Caco-2 (cell line): ENCODE results near the gene CNTNAP3B. TPM values are rescaled to one million over a fixed set of nuclear protein-coding genes. Genes with fewer than 3 reads are reported as not detected.
"Not testable (repeated sequence)": the region's sequence is repeated elsewhere in the genome, so short reads cannot be mapped to it uniquely, and the experiment has no call there.

Experiments
- BruUV-seq: library from RNA; stranded (reverse); fragments of 400-500 nt; replicated peaks from 2 replicates; lab custom pipeline; 2021; lab: Mats Ljungman, UMichigan
- CTCF ChIA-PET: fragments of 300-600 bp; sonication (Branson Sonifier 250); formaldehyde crosslinking; loops from one replicate; lab custom pipeline; 2022; ENCODE audit warnings: antibody characterized with exemption; lab: Charles Lee
- POLR2A ChIA-PET: fragments of 300-600 bp; sonication (Branson Sonifier 250); formaldehyde crosslinking; loops from one replicate; lab custom pipeline; 2022; ENCODE audit warnings: antibody characterized with exemption; lab: Charles Lee
- DNase-seq, 2 experiments: peaks; one replicate each; pipeline versions ENCODE4 v3.0.0 to v3.0.0-alpha.2; 2020 to 2022
- H3K27me3 ChIP-seq: replicated peaks from 2 replicates; pipeline ENCODE4 v1.6.0; 2011; ENCODE audit warnings: low read length; ENCODE audit not compliant: control insufficient read depth, insufficient read depth
- H3K36me3 ChIP-seq: 2 replicates; pipeline ENCODE4 v1.5.1; 2011; ENCODE audit warnings: low read length; ENCODE audit not compliant: control insufficient read depth, insufficient read depth
- H3K4me1 ChIP-seq: fragments of 250-450 bp; sonication (Bioruptor Pico); 2 replicates; pipeline ENCODE4 v1.5.1; 2020; ENCODE audit warnings: mild to moderate bottlenecking
- H3K4me3 ChIP-seq: 2 replicates; pipeline ENCODE4 v1.5.1; 2011; ENCODE audit warnings: low read depth, mild to moderate bottlenecking, control low read depth, low read length
- H3K9me3 ChIP-seq: fragments of 250-450 bp; sonication (Bioruptor Pico); 2 replicates; pipeline ENCODE4 v1.5.1; 2020; ENCODE audit warnings: mild to moderate bottlenecking, moderate library complexity
- H3K27ac Mint-ChIP-seq: one replicate; pipeline ENCODE4 v1.8.0; 2022; ENCODE audit warnings: mixed read lengths; ENCODE audit not compliant: unreplicated experiment
- H3K27me3 Mint-ChIP-seq: one replicate; pipeline ENCODE4 v1.8.0; 2022; ENCODE audit warnings: mixed read lengths; ENCODE audit not compliant: insufficient read depth, unreplicated experiment
- H3K36me3 Mint-ChIP-seq: one replicate; pipeline ENCODE4 v1.8.0; 2022; ENCODE audit warnings: mild to moderate bottlenecking, mixed read lengths; ENCODE audit not compliant: insufficient read depth, unreplicated experiment
- H3K4me1 Mint-ChIP-seq: one replicate; pipeline ENCODE4 v1.8.0; 2022; ENCODE audit warnings: low read depth, mixed read lengths; ENCODE audit not compliant: unreplicated experiment
- H3K4me3 Mint-ChIP-seq: one replicate; pipeline ENCODE4 v1.8.0; 2022; ENCODE audit warnings: mild to moderate bottlenecking, moderate library complexity, mixed read lengths; ENCODE audit not compliant: unreplicated experiment
- H3K9me3 Mint-ChIP-seq: one replicate; pipeline ENCODE4 v1.8.0; 2022; ENCODE audit warnings: mixed read lengths; ENCODE audit not compliant: unreplicated experiment
- intact Hi-C: fragments of 100-400 bp; cut with micrococcal nuclease; formaldehyde crosslinking; loops from one replicate; pipeline ENCODE4 v1.10.0; 2022; ENCODE audit not compliant: unreplicated experiment
- total RNA-seq: library from RNA; stranded (reverse); gene quantifications from 2 replicates; pipeline ENCODE4 v1.2.3, GENCODE V29; 2022

The CNTNAP3B gene
- total RNA-seq, 1 experiment from 2014 or later = not detected

DNA sequence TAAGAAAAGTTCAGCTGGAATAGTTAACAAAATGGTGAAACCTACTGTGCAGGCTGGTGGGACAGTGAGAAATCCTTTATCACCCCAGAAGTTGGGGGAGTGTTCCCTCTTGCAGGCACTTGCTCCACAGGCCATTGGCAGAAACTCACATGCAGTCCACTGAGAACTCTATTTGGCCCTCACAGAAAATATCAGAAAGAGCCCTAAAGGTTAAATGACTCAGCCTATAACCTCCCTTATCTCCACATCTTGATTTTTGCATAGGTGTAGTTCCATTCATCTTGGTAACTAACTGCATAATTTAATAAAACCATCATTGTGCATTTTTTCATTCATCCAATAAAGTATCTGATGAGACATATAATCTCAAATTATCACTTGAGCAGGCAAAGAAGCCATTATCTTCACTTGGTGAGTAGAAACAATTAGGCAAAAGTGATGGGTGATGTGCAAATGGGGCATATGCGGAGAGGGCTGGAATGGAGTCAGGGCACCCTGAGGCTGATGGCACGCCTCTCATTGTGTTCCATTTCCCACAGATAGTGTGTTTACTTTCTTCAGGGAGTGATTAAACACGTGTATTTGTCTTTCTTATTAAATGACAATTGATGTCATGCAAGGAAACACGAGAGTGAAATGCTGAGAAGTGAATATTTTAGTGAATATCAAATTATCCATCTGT, 45.2 kb downstream of the CNTNAP3B start:
- H3K4me1 Mint-ChIP-seq, H3K4me3 ChIP-seq, POLR2A ChIA-PET, H3K9me3 ChIP-seq, CTCF ChIA-PET, H3K4me3 Mint-ChIP-seq, H3K4me1 ChIP-seq, DNase-seq, BruUV-seq, H3K27ac Mint-ChIP-seq, intact Hi-C loops, H3K27me3 ChIP-seq, H3K9me3 Mint-ChIP-seq, H3K36me3 Mint-ChIP-seq, H3K36me3 ChIP-seq, H3K27me3 Mint-ChIP-seq: not testable (repeated sequence)

DNA sequence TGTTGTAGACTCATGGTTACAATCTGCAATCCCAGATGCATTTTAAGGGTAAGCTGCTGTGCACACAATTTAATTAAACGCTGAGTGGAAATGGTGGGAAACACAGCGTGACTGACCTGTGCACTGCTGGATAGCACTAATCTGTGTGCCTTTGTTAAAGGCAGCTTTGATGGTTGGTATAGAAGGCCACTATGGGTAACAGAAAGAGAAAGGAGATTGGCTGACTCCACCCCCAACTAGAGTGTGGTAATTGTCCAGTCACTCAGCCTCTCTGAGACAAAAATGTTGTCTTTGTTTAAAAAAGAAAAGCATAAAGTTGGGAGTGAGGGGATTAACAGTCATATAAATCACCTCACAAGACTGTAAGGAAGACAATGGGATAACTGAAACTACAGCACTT, 48.9 kb downstream of the CNTNAP3B start:
- H3K4me3 Mint-ChIP-seq, POLR2A ChIA-PET, H3K36me3 ChIP-seq, H3K4me1 ChIP-seq, intact Hi-C loops, H3K27me3 ChIP-seq, H3K27ac Mint-ChIP-seq, H3K36me3 Mint-ChIP-seq, H3K9me3 ChIP-seq, H3K4me1 Mint-ChIP-seq, BruUV-seq, H3K4me3 ChIP-seq, H3K27me3 Mint-ChIP-seq, DNase-seq, H3K9me3 Mint-ChIP-seq, CTCF ChIA-PET: not testable (repeated sequence)

DNA sequence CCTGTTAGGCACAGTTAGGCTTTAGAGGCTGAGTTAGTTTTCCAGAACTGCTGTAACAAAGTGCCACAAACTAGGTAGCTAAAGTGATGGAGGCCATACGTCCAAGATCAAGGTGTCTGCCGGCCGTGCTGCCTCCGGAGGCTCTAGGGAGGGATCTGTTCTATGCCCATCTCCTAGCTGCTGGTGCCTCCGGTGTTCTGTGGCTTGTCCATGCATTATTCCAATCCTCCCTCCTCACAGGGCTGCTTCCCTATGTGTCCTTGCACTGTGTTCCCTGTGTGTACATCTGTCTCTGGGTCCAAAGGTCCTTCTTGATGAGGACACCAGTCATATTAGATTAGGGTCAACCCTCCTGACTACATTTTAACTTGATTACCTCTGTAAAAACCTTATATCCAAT, 54.4 kb downstream of the CNTNAP3B start:
- BruUV-seq, DNase-seq, CTCF ChIA-PET, intact Hi-C loops, H3K27ac Mint-ChIP-seq, POLR2A ChIA-PET, H3K4me1 Mint-ChIP-seq, H3K4me3 Mint-ChIP-seq, H3K27me3 Mint-ChIP-seq, H3K4me1 ChIP-seq, H3K27me3 ChIP-seq, H3K9me3 Mint-ChIP-seq, H3K9me3 ChIP-seq, H3K36me3 ChIP-seq, H3K36me3 Mint-ChIP-seq, H3K4me3 ChIP-seq: not testable (repeated sequence)

DNA sequence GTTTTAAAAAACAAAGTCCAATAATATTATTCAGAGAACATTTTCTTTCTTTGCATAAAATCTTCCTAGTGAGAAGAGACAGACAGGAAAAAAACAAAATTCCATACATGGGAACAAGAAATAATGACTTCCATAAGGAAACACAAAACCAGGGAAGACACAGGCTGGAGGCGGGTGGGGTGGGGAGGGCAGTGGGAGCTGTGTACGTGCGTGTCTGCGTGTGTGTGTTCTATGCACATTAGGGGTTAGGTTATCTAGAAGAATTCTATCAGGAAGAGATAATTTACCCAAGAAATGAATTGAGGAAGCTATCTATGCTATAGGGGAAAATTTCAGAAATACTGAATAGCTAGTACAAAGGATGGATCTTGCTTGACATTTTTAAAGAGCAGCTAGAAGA, 58.2 kb downstream of the CNTNAP3B start:
- BruUV-seq, H3K4me1 ChIP-seq, H3K27ac Mint-ChIP-seq, POLR2A ChIA-PET, H3K4me1 Mint-ChIP-seq, intact Hi-C loops, H3K27me3 ChIP-seq, DNase-seq, H3K36me3 Mint-ChIP-seq, H3K4me3 Mint-ChIP-seq, CTCF ChIA-PET, H3K9me3 Mint-ChIP-seq, H3K27me3 Mint-ChIP-seq, H3K9me3 ChIP-seq, H3K4me3 ChIP-seq, H3K36me3 ChIP-seq: not testable (repeated sequence)

DNA sequence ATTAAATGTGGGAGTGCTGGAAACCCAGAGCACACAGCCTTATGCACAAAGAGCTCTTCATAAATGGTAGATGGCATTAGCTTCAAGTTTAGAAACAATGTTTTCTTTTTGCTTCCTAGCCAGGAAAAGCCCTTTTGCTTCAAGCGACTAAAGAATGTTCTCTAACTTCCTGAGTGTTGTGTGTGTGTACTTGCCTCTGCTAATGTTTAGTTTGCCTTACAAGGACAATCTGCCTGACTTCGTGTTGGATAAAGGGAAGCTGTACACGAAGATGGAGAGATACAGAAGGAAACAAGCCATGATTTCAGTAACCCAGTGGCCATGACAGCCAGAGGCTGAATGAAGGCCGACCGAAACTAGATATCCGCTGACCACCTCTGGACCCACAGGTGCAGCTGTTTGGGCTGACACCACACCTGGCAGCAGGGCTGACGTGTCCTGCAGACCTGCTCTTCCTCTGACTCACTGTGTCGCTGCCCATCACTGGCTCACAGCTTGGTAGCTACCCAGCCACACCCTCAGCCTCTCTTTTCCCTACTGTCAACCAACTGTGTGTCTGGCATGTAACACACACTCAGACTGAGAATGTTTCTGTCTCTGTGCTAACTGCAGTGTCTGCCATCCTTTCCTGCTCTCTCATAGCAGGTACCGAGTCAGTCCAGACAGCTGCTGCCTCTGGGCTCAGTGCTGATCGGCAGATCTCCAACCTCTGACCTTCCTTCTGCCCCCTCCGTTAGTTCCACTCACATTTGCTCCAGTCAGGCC, 59.0 kb downstream of the CNTNAP3B start:
- BruUV-seq, H3K36me3 ChIP-seq, H3K9me3 ChIP-seq, H3K36me3 Mint-ChIP-seq, H3K27me3 ChIP-seq, H3K27me3 Mint-ChIP-seq, H3K9me3 Mint-ChIP-seq, H3K4me3 ChIP-seq, DNase-seq, H3K4me3 Mint-ChIP-seq, intact Hi-C loops, H3K27ac Mint-ChIP-seq, H3K4me1 Mint-ChIP-seq, CTCF ChIA-PET, H3K4me1 ChIP-seq, POLR2A ChIA-PET: not testable (repeated sequence)

DNA sequence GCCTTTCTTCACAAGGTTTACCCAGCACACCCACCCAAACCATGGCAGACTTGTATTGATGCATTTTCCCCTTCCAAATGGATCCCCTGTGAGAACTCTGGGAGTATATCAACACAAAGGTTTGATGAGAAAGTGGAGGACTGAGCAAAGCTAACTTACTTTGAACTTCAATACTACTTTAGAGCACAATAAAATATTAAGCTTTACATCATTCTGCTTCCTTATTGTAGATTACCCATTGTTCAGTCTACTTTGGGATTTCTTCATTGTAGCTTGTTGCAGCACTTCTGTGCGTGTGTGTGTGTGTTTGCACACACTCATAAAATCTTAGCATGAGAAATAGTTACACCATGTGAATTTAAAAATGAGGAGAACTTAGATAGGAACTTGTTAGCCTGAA, 75.4 kb downstream of the CNTNAP3B start:
- intact Hi-C loops, H3K27me3 ChIP-seq, H3K4me3 ChIP-seq, CTCF ChIA-PET, H3K9me3 Mint-ChIP-seq, BruUV-seq, H3K4me1 Mint-ChIP-seq, H3K9me3 ChIP-seq, H3K27me3 Mint-ChIP-seq, H3K4me3 Mint-ChIP-seq, H3K27ac Mint-ChIP-seq, POLR2A ChIA-PET, H3K4me1 ChIP-seq, H3K36me3 Mint-ChIP-seq, H3K36me3 ChIP-seq, DNase-seq: not testable (repeated sequence)

DNA sequence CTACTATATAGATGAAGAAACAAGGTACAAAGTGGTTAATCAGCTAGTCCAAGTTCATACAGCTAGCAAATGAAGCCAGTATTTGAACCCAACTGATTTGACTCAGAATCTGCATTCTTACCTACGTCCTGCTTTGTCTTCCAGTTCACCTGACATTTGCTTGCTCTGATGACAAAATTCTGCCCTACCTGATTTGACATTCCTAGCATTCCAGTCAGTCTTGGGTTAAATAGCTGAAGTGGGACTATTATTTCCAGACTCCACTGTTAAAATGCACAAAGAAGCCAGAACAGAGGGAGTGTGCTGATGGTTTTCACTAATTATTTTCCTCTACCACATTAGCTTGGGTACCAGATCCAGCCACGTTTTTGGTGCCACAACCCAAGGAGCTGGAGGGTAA, 78.5 kb downstream of the CNTNAP3B start:
- H3K9me3 ChIP-seq, H3K36me3 Mint-ChIP-seq, BruUV-seq, POLR2A ChIA-PET, H3K4me3 ChIP-seq, CTCF ChIA-PET, H3K27me3 Mint-ChIP-seq, intact Hi-C loops, H3K27ac Mint-ChIP-seq, H3K4me3 Mint-ChIP-seq, H3K9me3 Mint-ChIP-seq, H3K36me3 ChIP-seq, H3K4me1 ChIP-seq, H3K4me1 Mint-ChIP-seq, H3K27me3 ChIP-seq, DNase-seq: not testable (repeated sequence)
